HFFc6 (cell line): ENCODE data around the gene INSC. TPM values are rescaled to one million over a fixed set of nuclear protein-coding genes. Genes with fewer than 3 reads are reported as not detected.

Experiments
- DNase-seq: peaks from one replicate; pipeline ENCODE4 v3.0.0-alpha.2; 2018
- H3K27ac Mint-ChIP-seq: 2 replicates; pipeline ENCODE4 v1.8.0; 2020; ENCODE audit warnings: mild to moderate bottlenecking, mixed read lengths
- H3K27me3 Mint-ChIP-seq: 2 replicates; pipeline ENCODE4 v1.8.0; 2021; ENCODE audit warnings: mild to moderate bottlenecking, moderate library complexity, mixed read lengths; ENCODE audit not compliant: insufficient read depth
- H3K36me3 Mint-ChIP-seq: 2 replicates; pipeline ENCODE4 v1.8.0; 2021; ENCODE audit warnings: low read depth, mixed read lengths
- H3K4me1 Mint-ChIP-seq: 2 replicates; pipeline ENCODE4 v1.8.0; 2020; ENCODE audit warnings: low read depth, mixed read lengths
- H3K4me3 Mint-ChIP-seq: 2 replicates; pipeline ENCODE4 v1.8.0; 2020; ENCODE audit warnings: mild to moderate bottlenecking, moderate library complexity, mixed read lengths
- H3K9me3 Mint-ChIP-seq: 2 replicates; pipeline ENCODE4 v1.8.0; 2020; ENCODE audit warnings: mild to moderate bottlenecking, mixed read lengths
- CTCF ChIP-seq: fragments of 200-600 bp; sonication (generic); IDR thresholded peaks from 2 replicates; pipeline ENCODE4 v1.5.0; 2021; ENCODE audit warnings: antibody characterized with exemption, mild to moderate bottlenecking
- total RNA-seq, 6 experiments: library from RNA; stranded (reverse); fragmentation: NEBNext Ultra II Directional; extraction: Animal tissue kit (Norgen Biotek cat#: 25700); gene quantifications; 2 replicates in 1 of 6; 3 replicates in 5 of 6; pipeline ENCODE4 v1.2.3, GENCODE V29; 2021

INSC gene
- total RNA-seq, 6 experiments from 2014 or later, result 0.08 to 0.43 (median 0.16) TPM

- H3K4me3 Mint-ChIP-seq, result no peak overlapping the region
- DNase-seq, result no peak
- no peaks in the 10 kb centered on the region; the same call in 1 of the 2 replicates for H3K27me3 Mint-ChIP-seq
- no peak for TF ChIP-seq CTCF
- no peaks in the 10 kb centered on the region for H3K36me3 Mint-ChIP-seq
- H3K9me3 Mint-ChIP-seq, result peaks cover 23% of the 10 kb centered on the region
- H3K27ac Mint-ChIP-seq, result no peak overlapping the region
- peaks cover 9% of the 10 kb centered on the region; the same call in 1 of the 2 replicates for H3K4me1 Mint-ChIP-seq
Observed at GRCh38 chr11:15282754-15283153, 168.0 kb downstream of the INSC start.

GRCh38 chr11:15286465-15286864 is 171.7 kb downstream of the INSC start:
- TF ChIP-seq CTCF, result no peak
- H3K9me3 Mint-ChIP-seq, result peaks cover 25% of the 10 kb centered on the region
- peaks cover 2% of the 10 kb centered on the region; the same call in 1 of the 2 replicates for H3K27me3 Mint-ChIP-seq
- H3K4me3 Mint-ChIP-seq, result no peak overlapping the region
- H3K36me3 Mint-ChIP-seq, result no peaks in the 10 kb centered on the region; the same call in 1 of the 2 replicates
- peak; percentile 32 for DNase-seq
- no peak overlapping the region for H3K27ac Mint-ChIP-seq
- H3K4me1 Mint-ChIP-seq, result no peaks in the 10 kb centered on the region; the same call in 1 of the 2 replicates

GRCh38 chr11:15288863-15289262 is 174.1 kb downstream of the INSC start:
- H3K27ac Mint-ChIP-seq, result no peak overlapping the region
- H3K4me3 Mint-ChIP-seq, result no peak overlapping the region
- H3K4me1 Mint-ChIP-seq, result no peaks in the 10 kb centered on the region; the same call in 1 of the 2 replicates
- peaks cover 2% of the 10 kb centered on the region; the same call in 1 of the 2 replicates for H3K27me3 Mint-ChIP-seq
- H3K36me3 Mint-ChIP-seq, result no peaks in the 10 kb centered on the region; the same call in 1 of the 2 replicates
- DNase-seq, result no peak
- no peak for TF ChIP-seq CTCF
- H3K9me3 Mint-ChIP-seq, result peaks cover 22% of the 10 kb centered on the region

GRCh38 chr11:15289723-15290122 is 175.0 kb downstream of the INSC start:
- DNase-seq, result no peak
- peaks cover 2% of the 10 kb centered on the region; the same call in 1 of the 2 replicates for H3K27me3 Mint-ChIP-seq
- H3K36me3 Mint-ChIP-seq, result no peaks in the 10 kb centered on the region; the same call in 1 of the 2 replicates
- H3K4me1 Mint-ChIP-seq, result no peaks in the 10 kb centered on the region; the same call in 1 of the 2 replicates
- no peak overlapping the region for H3K27ac Mint-ChIP-seq
- no peak overlapping the region for H3K4me3 Mint-ChIP-seq
- no peak for TF ChIP-seq CTCF
- H3K9me3 Mint-ChIP-seq, result peaks cover 16% of the 10 kb centered on the region

GRCh38 chr11:15291885-15292284 is 177.2 kb downstream of the INSC start:
- no peak overlapping the region for H3K4me3 Mint-ChIP-seq
- H3K36me3 Mint-ChIP-seq, result no peaks in the 10 kb centered on the region; the same call in 1 of the 2 replicates
- TF ChIP-seq CTCF, result no peak
- H3K9me3 Mint-ChIP-seq, result peaks cover 18% of the 10 kb centered on the region
- no peaks in the 10 kb centered on the region; the same call in 1 of the 2 replicates for H3K4me1 Mint-ChIP-seq
- no peak overlapping the region for H3K27ac Mint-ChIP-seq
- no peak for DNase-seq
- H3K27me3 Mint-ChIP-seq, result peaks cover 2% of the 10 kb centered on the region; the same call in 1 of the 2 replicates
